Fibroblast of pulmonary artery (primary cell): ENCODE data around the gene ERI3.

Experiments used
- DNase-seq: peaks from one replicate; pipeline ENCODE4 v3.0.0-alpha.2; 2010; ENCODE audit warnings: low read depth
- H3K4me3 ChIP-seq: replicated peaks from 2 replicates; pipeline ENCODE4 v1.5.1; 2011; ENCODE audit warnings: low read depth, mild to moderate bottlenecking, control low read depth, low read length, moderate library complexity
- TF ChIP-seq, protein P1 (sequence below): IDR thresholded peaks from 2 replicates; pipeline ENCODE4 v1.5.1; 2011; ENCODE audit warnings: mild to moderate bottlenecking, control low read depth, low read length, inconsistent platforms; ENCODE audit errors: missing control alignments

Gene ERI3

DNA sequence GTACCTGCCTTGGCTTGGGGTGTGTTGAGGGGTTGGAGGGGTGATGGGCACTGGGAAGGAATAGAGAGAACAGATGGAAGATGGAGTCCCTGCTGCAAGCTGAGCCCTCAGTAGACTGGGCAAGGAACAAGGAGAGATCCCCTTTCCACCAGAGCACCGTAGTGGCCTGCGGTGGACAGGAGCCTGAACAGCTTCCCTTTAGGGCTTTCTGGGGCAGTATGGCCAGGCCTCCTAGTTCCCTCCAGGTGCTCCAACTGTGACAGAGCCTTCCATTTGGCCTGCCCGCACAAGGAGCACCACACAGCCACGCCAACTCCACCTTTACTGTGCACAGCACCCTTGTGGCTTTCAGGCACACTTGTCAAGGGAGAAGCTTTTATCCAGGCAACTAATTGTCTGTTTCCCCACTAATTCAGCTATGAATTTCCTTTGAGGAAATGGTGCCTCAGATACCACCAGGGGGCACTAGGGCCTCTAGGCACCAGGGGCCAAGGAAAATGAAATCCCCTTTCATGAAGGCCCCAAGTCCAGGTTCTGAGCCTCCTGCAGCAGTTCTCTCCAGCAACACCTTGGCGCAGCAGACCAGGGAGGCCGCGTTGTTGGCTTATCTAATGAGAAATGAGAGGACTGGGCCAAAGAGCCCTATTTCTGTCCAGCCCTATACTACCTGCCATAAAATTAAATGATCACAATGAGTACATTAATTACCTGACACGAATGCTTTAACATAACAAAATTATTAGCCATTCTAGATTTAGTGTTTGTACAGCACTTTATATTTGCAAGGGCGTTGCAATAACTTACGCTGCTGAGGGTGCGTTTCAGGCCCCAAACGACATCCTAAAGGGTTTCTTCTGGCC is 23.1 kb upstream of the ERI3 start:
- no peak overlapping the region for H3K4me3 ChIP-seq
- peak; percentile 72 for DNase-seq
- TF ChIP-seq, protein P1, sequence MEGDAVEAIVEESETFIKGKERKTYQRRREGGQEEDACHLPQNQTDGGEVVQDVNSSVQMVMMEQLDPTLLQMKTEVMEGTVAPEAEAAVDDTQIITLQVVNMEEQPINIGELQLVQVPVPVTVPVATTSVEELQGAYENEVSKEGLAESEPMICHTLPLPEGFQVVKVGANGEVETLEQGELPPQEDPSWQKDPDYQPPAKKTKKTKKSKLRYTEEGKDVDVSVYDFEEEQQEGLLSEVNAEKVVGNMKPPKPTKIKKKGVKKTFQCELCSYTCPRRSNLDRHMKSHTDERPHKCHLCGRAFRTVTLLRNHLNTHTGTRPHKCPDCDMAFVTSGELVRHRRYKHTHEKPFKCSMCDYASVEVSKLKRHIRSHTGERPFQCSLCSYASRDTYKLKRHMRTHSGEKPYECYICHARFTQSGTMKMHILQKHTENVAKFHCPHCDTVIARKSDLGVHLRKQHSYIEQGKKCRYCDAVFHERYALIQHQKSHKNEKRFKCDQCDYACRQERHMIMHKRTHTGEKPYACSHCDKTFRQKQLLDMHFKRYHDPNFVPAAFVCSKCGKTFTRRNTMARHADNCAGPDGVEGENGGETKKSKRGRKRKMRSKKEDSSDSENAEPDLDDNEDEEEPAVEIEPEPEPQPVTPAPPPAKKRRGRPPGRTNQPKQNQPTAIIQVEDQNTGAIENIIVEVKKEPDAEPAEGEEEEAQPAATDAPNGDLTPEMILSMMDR = peak; percentile 80

DNA sequence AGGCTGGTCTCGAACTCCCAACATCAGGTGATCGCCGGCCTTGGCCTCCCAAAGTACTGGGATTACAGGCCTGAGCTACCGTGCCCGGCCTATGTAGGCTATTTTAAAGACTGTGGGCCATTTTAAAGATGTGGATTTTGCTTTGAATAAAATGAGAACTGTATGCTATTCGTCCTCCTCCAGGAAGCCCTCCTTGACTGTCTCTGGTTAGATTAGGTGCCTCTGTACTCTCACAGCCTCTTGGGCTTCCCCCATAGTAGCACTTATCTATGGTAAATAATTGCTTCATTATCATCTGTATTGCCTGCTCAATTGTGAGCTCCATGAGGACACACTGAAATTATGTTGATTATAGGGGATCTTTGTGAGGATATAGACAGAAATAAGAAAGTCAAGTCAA is 20.5 kb upstream of the ERI3 start:
- DNase-seq = no peak
- H3K4me3 ChIP-seq = no peak overlapping the region
- TF ChIP-seq, protein P1 = no peak

DNA sequence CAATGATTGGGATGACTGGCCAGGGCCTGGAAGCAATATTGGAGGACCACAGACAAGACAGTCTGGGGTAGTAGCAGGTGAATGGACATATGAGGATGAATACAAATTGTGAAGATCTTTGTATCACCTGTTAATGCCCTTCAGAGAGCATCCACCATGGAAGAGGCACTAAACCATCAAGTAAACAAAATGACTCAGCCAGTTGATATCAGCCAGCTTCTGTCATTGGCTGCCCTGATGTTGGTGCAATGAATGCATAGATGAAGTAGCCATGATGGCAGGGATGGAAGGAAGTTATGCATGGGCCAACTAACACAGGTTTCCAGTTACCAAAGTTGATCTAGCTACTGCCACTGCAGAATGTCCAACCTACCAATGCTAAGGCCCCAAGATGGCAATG is 16.1 kb upstream of the ERI3 start:
- no peak overlapping the region for H3K4me3 ChIP-seq
- TF ChIP-seq, protein P1 = no peak
- DNase-seq = no peak

DNA sequence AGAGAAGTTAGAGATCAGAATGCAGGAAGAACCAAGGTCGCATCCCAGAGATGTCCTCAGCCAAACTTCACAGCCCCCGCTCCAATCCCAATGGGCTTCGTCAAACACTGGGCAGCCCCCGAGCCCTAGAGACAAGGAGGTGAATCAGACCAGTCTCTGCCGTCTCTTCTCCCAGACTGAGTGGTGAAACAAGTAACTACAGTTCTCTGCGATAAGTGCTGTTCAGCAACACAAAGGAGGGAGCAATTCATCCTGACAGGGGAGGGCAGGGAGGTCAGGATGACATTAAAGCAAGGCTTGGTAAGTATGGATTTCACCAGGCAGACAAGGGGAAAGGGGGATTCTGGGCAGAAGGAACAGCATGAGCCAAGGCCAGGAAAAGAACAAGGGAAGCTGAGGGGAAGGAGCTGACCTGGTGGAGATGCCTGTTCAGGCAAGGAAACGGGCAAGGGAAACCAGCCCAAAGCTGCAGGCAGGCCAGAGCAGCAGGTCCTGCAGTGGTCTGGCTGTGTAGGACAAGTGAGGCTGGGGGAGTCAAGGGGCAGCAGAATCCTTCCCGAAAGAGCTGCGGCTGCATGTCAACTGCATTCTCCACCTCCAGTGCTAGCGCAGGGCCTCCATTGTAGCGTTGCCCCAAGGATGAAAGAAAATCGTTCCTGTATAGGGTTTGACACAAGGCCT is 13.6 kb upstream of the ERI3 start:
- peak; percentile 3 for DNase-seq
- H3K4me3 ChIP-seq = no peak overlapping the region
- TF ChIP-seq, protein P1 = no peak

DNA sequence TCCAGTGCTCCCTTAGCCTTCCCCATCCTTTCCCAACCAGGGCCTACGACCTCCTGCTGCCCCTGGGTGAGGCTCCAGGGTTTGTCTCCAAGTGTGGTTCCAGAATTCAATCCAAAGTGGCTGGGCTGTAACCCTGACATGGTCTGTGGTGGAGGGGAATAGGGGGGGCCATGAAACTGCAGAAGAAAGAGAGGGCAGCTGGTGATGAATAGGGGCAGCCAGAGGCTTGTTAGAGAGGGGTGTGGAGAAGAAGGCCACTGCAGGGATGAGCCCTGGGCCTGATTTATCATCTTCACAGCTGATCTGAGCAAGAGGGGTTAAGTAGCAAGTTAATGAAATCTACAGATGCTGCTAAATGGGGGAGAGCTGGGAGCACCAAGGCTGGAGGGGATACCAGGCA is 12.9 kb upstream of the ERI3 start:
- DNase-seq = no peak
- no peak overlapping the region for H3K4me3 ChIP-seq
- TF ChIP-seq, protein P1 = no peak

DNA sequence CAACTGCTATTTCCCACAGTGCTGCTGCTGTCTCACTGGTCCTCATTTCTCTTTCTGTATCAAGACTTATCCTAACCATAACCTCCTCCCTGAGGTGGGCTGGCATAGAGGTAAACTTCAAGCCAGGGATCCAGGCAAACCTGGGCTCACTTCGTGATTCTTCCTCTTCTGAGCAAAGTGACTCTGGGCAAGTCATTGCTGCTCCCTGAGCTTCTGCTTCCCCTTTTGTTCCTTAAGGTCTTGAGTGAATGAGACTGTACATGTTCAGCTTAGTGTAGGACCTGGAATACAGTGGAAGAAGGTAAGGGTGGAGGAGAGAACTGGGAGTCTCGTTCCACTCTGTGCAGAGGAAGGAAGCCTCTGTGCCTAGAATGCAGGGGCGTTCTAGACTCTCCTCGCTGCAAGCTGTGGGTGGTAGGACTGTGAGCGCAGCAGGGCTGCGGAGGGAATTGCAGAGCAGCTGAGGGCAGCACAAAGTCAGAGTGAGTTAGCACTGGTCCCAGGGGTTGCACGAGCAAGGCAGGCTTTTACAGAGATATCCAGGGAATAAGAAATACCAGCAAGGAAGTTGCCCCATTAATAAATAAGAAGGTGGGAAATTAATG is 11.4 kb upstream of the ERI3 start:
- DNase-seq = no peak
- no peak overlapping the region for H3K4me3 ChIP-seq
- TF ChIP-seq, protein P1 = no peak
